Effector memory CD8-positive, alpha-beta T cell (primary cell): Measurements from ENCODE around the gene GMEB2.
A peak's percentile ranks its signal among the peaks of the same experiment; 100 is the strongest.

ENCODE experiments used
- ATAC-seq: fragments of 150-1000 bp; cut with Tn5 transposase; replicated peaks from 2 replicates; pipeline ENCODE4 v1.10.0; 2021; ENCODE audit warnings: mild to moderate bottlenecking, moderate library complexity
- DNase-seq, 3 experiments: peaks; one replicate each; pipeline ENCODE4 v3.0.0; 2021
- H3K27ac Mint-ChIP-seq, 2 donors: one replicate each; pipeline ENCODE4 v1.8.0; 2022; ENCODE audit warnings: mild to moderate bottlenecking in 2 of 2, mixed read lengths in 2 of 2, moderate library complexity in 2 of 2
- H3K27me3 Mint-ChIP-seq, 2 donors: one replicate each; pipeline ENCODE4 v1.8.0; 2022; ENCODE audit warnings: mixed read lengths in 2 of 2
- H3K36me3 Mint-ChIP-seq: one replicate; pipeline ENCODE4 v1.8.0; 2022; ENCODE audit warnings: mild to moderate bottlenecking, moderate library complexity, mixed read lengths; ENCODE audit not compliant: insufficient read depth
- H3K4me1 Mint-ChIP-seq, 2 donors: one replicate each; pipeline ENCODE4 v1.8.0; 2022; ENCODE audit warnings: low read depth in 2 of 2, mixed read lengths in 2 of 2
- H3K4me3 Mint-ChIP-seq, 2 donors: one replicate each; pipeline ENCODE4 v1.8.0; 2022; ENCODE audit warnings: mild to moderate bottlenecking in 2 of 2, mixed read lengths in 2 of 2, moderate library complexity in 2 of 2
- H3K9me3 Mint-ChIP-seq, 2 donors: one replicate each; pipeline ENCODE4 v1.8.0; 2022; ENCODE audit warnings: mixed read lengths in 2 of 2

Gene GMEB2

GRCh38 chr20:63553251-63553932 lies 73.5 kb downstream of the GMEB2 start:
- H3K27me3 Mint-ChIP-seq, result peaks cover 13 to 27% of the 10 kb centered on the region in 2 donors
- H3K4me1 Mint-ChIP-seq, result peaks cover 9 to 14% of the 10 kb centered on the region in 2 donors
- peak overlapping the region; percentile 92 to 94 for H3K27ac Mint-ChIP-seq
- H3K4me3 Mint-ChIP-seq, result peak overlapping the region; percentile 79 to 80
- peaks cover 25% of the 10 kb centered on the region for H3K36me3 Mint-ChIP-seq
- peak; percentile 89 to 90 (median 89) for DNase-seq
- ATAC-seq, result peak; percentile 64
- no peaks in the 10 kb centered on the region for H3K9me3 Mint-ChIP-seq

- H3K4me1 Mint-ChIP-seq, result peaks cover 9 to 14% of the 10 kb centered on the region in 2 donors
- H3K27ac Mint-ChIP-seq, result peak overlapping the region; percentile 92 to 94
- DNase-seq (peak in 2 of 3 experiments; percentile 56 to 59), ATAC-seq (peak; percentile 70)
- peaks cover 25% of the 10 kb centered on the region for H3K36me3 Mint-ChIP-seq
- H3K27me3 Mint-ChIP-seq, result peaks cover 13 to 31% of the 10 kb centered on the region in 2 donors
- peak overlapping the region; percentile 79 to 80 for H3K4me3 Mint-ChIP-seq
- H3K9me3 Mint-ChIP-seq, result no peaks in the 10 kb centered on the region
Measured at GRCh38 chr20:63552481-63553249, 74.2 kb downstream of the GMEB2 start.

- Mint-ChIP-seq H3K27ac (no peak overlapping the region), H3K36me3 (peaks cover 24% of the 10 kb centered on the region), H3K4me1 (peaks cover 9 to 12% of the 10 kb centered on the region in 2 donors), H3K4me3 (peak overlapping the region in 1 of 2 donors; percentile 14), H3K27me3 (peaks cover 13 to 40% of the 10 kb centered on the region in 2 donors), H3K9me3 (no peaks in the 10 kb centered on the region)
- no peak for ATAC-seq
- no peak for DNase-seq
Measured at GRCh38 chr20:63551068-63551467, 75.8 kb downstream of the GMEB2 start.

- DNase-seq, result no peak
- ATAC-seq, result no peak
- H3K4me1 Mint-ChIP-seq, result peaks cover 13 to 16% of the 10 kb centered on the region in 2 donors
- H3K9me3 Mint-ChIP-seq, result no peaks in the 10 kb centered on the region
- H3K27ac Mint-ChIP-seq, result no peak overlapping the region
- H3K4me3 Mint-ChIP-seq, result no peak overlapping the region
- H3K36me3 Mint-ChIP-seq, result peaks cover 24% of the 10 kb centered on the region
- H3K27me3 Mint-ChIP-seq, result peaks cover 18 to 50% of the 10 kb centered on the region in 2 donors
Measured at GRCh38 chr20:63549679-63550282, 77.1 kb downstream of the GMEB2 start.

- H3K27me3 Mint-ChIP-seq, result peaks cover 18 to 53% of the 10 kb centered on the region in 2 donors
Measured at GRCh38 chr20:63549019-63549418, 77.9 kb downstream of the GMEB2 start.

GRCh38 chr20:63548542-63548941 lies 78.4 kb downstream of the GMEB2 start:
- no peak overlapping the region for H3K4me3 Mint-ChIP-seq
- peaks cover 13 to 16% of the 10 kb centered on the region in 2 donors for H3K4me1 Mint-ChIP-seq
- peaks cover 18 to 53% of the 10 kb centered on the region in 2 donors for H3K27me3 Mint-ChIP-seq
- peaks cover 20% of the 10 kb centered on the region for H3K36me3 Mint-ChIP-seq
- ATAC-seq, result no peak
- DNase-seq, result no peak
- no peaks in the 10 kb centered on the region for H3K9me3 Mint-ChIP-seq
- H3K27ac Mint-ChIP-seq, result no peak overlapping the region

More at GRCh38 chr20:63549019-63549418, 77.9 kb downstream of the GMEB2 start:
- Mint-ChIP-seq H3K4me3 (no peak overlapping the region), H3K4me1 (peaks cover 13 to 16% of the 10 kb centered on the region in 2 donors), H3K27ac (no peak overlapping the region), H3K9me3 (no peaks in the 10 kb centered on the region), H3K36me3 (peaks cover 20% of the 10 kb centered on the region)
- ATAC-seq (no peak), DNase-seq (no peak)

GRCh38 chr20:63547725-63548480 lies 79.0 kb downstream of the GMEB2 start, which contains the start of gene SRMS:
TSS of gene SRMS (minus strand) at chr20:63547749. CDS start at chr20:63547463, 286 bp downstream.
- no peak for DNase-seq
- H3K4me3 Mint-ChIP-seq, result no peak within 1 kb of the TSS
- H3K4me1 Mint-ChIP-seq, result peaks cover 11 to 13% of the 10 kb centered on the region in 2 donors
- peaks cover 18 to 53% of the 10 kb centered on the region in 2 donors for H3K27me3 Mint-ChIP-seq
- ATAC-seq, result no peak
- no peak within 1 kb of the TSS for H3K27ac Mint-ChIP-seq
- H3K36me3 Mint-ChIP-seq, result peaks cover 13% of the 10 kb centered on the region
- no peaks in the 10 kb centered on the region for H3K9me3 Mint-ChIP-seq

GRCh38 chr20:63546956-63547724 lies 79.8 kb downstream of the GMEB2 start:
- H3K27me3 Mint-ChIP-seq, result peaks cover 18 to 53% of the 10 kb centered on the region in 2 donors
- no peaks in the 10 kb centered on the region for H3K9me3 Mint-ChIP-seq
- H3K27ac Mint-ChIP-seq, result no peak overlapping the region
- peaks cover 8% of the 10 kb centered on the region for H3K36me3 Mint-ChIP-seq
- ATAC-seq (no peak), DNase-seq (no peak)
- no peak overlapping the region for H3K4me3 Mint-ChIP-seq
- peaks cover 5 to 8% of the 10 kb centered on the region in 2 donors for H3K4me1 Mint-ChIP-seq

GRCh38 chr20:63546256-63546955 lies 80.5 kb downstream of the GMEB2 start:
- no peak for ATAC-seq
- DNase-seq, result no peak
- Mint-ChIP-seq H3K9me3 (no peaks in the 10 kb centered on the region), H3K4me3 (no peak overlapping the region), H3K4me1 (peaks cover 5 to 8% of the 10 kb centered on the region in 2 donors), H3K27ac (no peak overlapping the region), H3K27me3 (peaks cover 18 to 53% of the 10 kb centered on the region in 2 donors), H3K36me3 (peaks cover 5% of the 10 kb centered on the region)

- H3K9me3 Mint-ChIP-seq, result no peaks in the 10 kb centered on the region
- DNase-seq, result no peak
- H3K4me1 Mint-ChIP-seq, result peaks cover 5 to 8% of the 10 kb centered on the region in 2 donors
- no peak overlapping the region for H3K4me3 Mint-ChIP-seq
- H3K27me3 Mint-ChIP-seq, result peaks cover 18 to 50% of the 10 kb centered on the region in 2 donors
- peak; percentile 35 for ATAC-seq
- H3K27ac Mint-ChIP-seq, result no peak overlapping the region
- H3K36me3 Mint-ChIP-seq, result peaks cover 5% of the 10 kb centered on the region
Measured at GRCh38 chr20:63545814-63546213, 81.1 kb downstream of the GMEB2 start.

GRCh38 chr20:63544958-63545516 lies 81.9 kb downstream of the GMEB2 start:
- H3K27ac Mint-ChIP-seq, result no peak overlapping the region
- peaks cover 5% of the 10 kb centered on the region for H3K36me3 Mint-ChIP-seq
- H3K4me3 Mint-ChIP-seq, result no peak overlapping the region
- no peaks in the 10 kb centered on the region for H3K9me3 Mint-ChIP-seq
- peaks cover 5 to 8% of the 10 kb centered on the region in 2 donors for H3K4me1 Mint-ChIP-seq
- H3K27me3 Mint-ChIP-seq, result peaks cover 15 to 42% of the 10 kb centered on the region in 2 donors
- ATAC-seq, result no peak
- DNase-seq, result no peak
